Neuronal stem cell (in vitro differentiated cells): ENCODE results near the gene GDF7.

Source experiments
- DNase-seq: peaks from one replicate; pipeline ENCODE4 v3.0.0-alpha.2; 2013; ENCODE audit warnings: low spot score
- H2AFZ ChIP-seq: one replicate; pipeline ENCODE4 v1.6.1; 2013; ENCODE audit warnings: mild to moderate bottlenecking, low read length, inconsistent platforms
- H2AK5ac ChIP-seq: 2 replicates; pipeline ENCODE4 v1.6.1; 2013; ENCODE audit warnings: low read depth, mild to moderate bottlenecking, inconsistent platforms, low read length, moderate library complexity, mixed read lengths
- H2BK120ac ChIP-seq: 2 replicates; pipeline ENCODE4 v1.6.1; 2013; ENCODE audit warnings: low read depth, mild to moderate bottlenecking, inconsistent platforms, low read length, moderate library complexity, mixed read lengths
- H2BK12ac ChIP-seq: one replicate; pipeline ENCODE4 v1.6.1; 2013; ENCODE audit warnings: low read length, inconsistent platforms
- H2BK15ac ChIP-seq: 2 replicates; pipeline ENCODE4 v1.6.1; 2013; ENCODE audit warnings: mild to moderate bottlenecking, low read length, inconsistent platforms, mixed read lengths
- H2BK5ac ChIP-seq: one replicate; pipeline ENCODE4 v1.6.1; 2013; ENCODE audit warnings: inconsistent platforms, mild to moderate bottlenecking, low read length, moderate library complexity
- H3K14ac ChIP-seq: one replicate; pipeline ENCODE4 v1.6.1; 2013; ENCODE audit warnings: low read length, inconsistent platforms
- H3K18ac ChIP-seq: 2 replicates; pipeline ENCODE4 v1.6.1; 2013; ENCODE audit warnings: low read length, inconsistent platforms
- H3K23ac ChIP-seq: 2 replicates; pipeline ENCODE4 v1.6.1; 2013; ENCODE audit warnings: low read depth, mild to moderate bottlenecking, mixed read lengths, low read length, inconsistent platforms; ENCODE audit not compliant: poor library complexity
- H3K27ac ChIP-seq: replicated peaks from 3 replicates; pipeline ENCODE4 v1.5.1; 2013; ENCODE audit warnings: low read length, inconsistent platforms
- H3K27me3 ChIP-seq, 3 experiments: 2 replicates each; pipeline ENCODE4 v1.6.1; 2013; ENCODE audit warnings: low read length in 3 of 3, mild to moderate bottlenecking in 2 of 3, inconsistent platforms in 1 of 3, low read depth in 1 of 3, mixed read lengths in 1 of 3, moderate library complexity in 1 of 3; ENCODE audit not compliant: control insufficient read depth in 3 of 3, insufficient read depth in 3 of 3
- H3K36me3 ChIP-seq, 2 donors: replicated peaks in 1 of 2; 2 replicates each; pipeline ENCODE4 v1.6.1; 2013; ENCODE audit warnings: low read length in 2 of 2; ENCODE audit not compliant: control insufficient read depth in 2 of 2, insufficient read depth in 2 of 2
- H3K4ac ChIP-seq: 2 replicates; pipeline ENCODE4 v1.6.1; 2013; ENCODE audit warnings: inconsistent platforms, mild to moderate bottlenecking, low read length, moderate library complexity
- H3K4me1 ChIP-seq, 2 donors: 1 replicate in 1 of 2; 2 replicates in 1 of 2; pipeline ENCODE4 v1.6.1; 2013; ENCODE audit warnings: low read length in 2 of 2, low read depth in 1 of 2; ENCODE audit not compliant: control insufficient read depth in 2 of 2, insufficient read depth in 1 of 2
- H3K4me2 ChIP-seq: one replicate; pipeline ENCODE4 v1.6.1; 2013; ENCODE audit warnings: mild to moderate bottlenecking, low read length, inconsistent platforms; ENCODE audit not compliant: insufficient read depth, poor library complexity, severe bottlenecking
- H3K4me3 ChIP-seq, 2 donors: 2 replicates each; pipeline ENCODE4 v1.5.1; 2013; ENCODE audit warnings: low read length in 2 of 2, mild to moderate bottlenecking in 2 of 2, inconsistent platforms in 1 of 2, moderate library complexity in 1 of 2
- H3K79me1 ChIP-seq: one replicate; pipeline ENCODE4 v1.6.1; 2013; ENCODE audit warnings: low read depth, mild to moderate bottlenecking, inconsistent platforms, low read length, moderate library complexity
- H3K9ac ChIP-seq: one replicate; pipeline ENCODE4 v1.6.1; 2013; ENCODE audit warnings: mild to moderate bottlenecking, low read depth, low read length, inconsistent platforms; ENCODE audit not compliant: poor library complexity
- H3K9me3 ChIP-seq, 2 donors: replicated peaks in 1 of 2; 2 replicates each; pipeline versions ENCODE3 to v1.6.1; 2013; ENCODE audit warnings: low read length in 2 of 2, mild to moderate bottlenecking in 2 of 2, inconsistent platforms in 1 of 2, low read depth in 1 of 2, mixed read lengths in 1 of 2, moderate library complexity in 1 of 2; ENCODE audit not compliant: control insufficient read depth in 2 of 2, insufficient read depth in 1 of 2
- H4K8ac ChIP-seq: one replicate; pipeline ENCODE4 v1.6.1; 2013; ENCODE audit warnings: low read depth, mild to moderate bottlenecking, inconsistent platforms, low read length, moderate library complexity
- H4K91ac ChIP-seq: one replicate; pipeline ENCODE4 v1.6.1; 2013; ENCODE audit warnings: low read length, low read depth, mild to moderate bottlenecking, inconsistent platforms; ENCODE audit not compliant: poor library complexity
- WGBS, 2 donors: extraction: QIAGEN DNeasy Blood & Tissue Kit; methylation state at CpG; one replicate each; pipeline ENCODE4 v1.1.7; 2013; ENCODE audit warnings: missing lambda C conversion rate in 2 of 2, mixed read lengths in 1 of 2; ENCODE audit not compliant: insufficient read length in 2 of 2, insufficient replicate concordance in 1 of 2; ENCODE audit errors: extremely low coverage in 2 of 2; 5-methylcytosine and 5-hydroxymethylcytosine counted together

The GDF7 gene

GRCh38 chr2:20667151-20667530, 197 bp downstream of the GDF7 start:
- H3K4ac ChIP-seq: no peak overlapping the region
- H2BK12ac ChIP-seq: no peak overlapping the region
- no peaks in the 10 kb centered on the region for H3K36me3 ChIP-seq
- DNase-seq: no peak
- H3K23ac ChIP-seq: peak overlapping the region; percentile 62
- peak overlapping the region; percentile 81 for H3K18ac ChIP-seq
- peak overlapping the region; percentile 63 to 76 for H3K4me3 ChIP-seq
- no peak overlapping the region for H2AK5ac ChIP-seq
- peaks cover 65 to 97% (median 66%) of the 10 kb centered on the region in 3 experiments for H3K27me3 ChIP-seq
- H4K8ac ChIP-seq: no peak overlapping the region
- no peak overlapping the region for H3K14ac ChIP-seq
- no peak overlapping the region for H2BK15ac ChIP-seq
- peak overlapping the region; percentile 83 for H3K9ac ChIP-seq
- H2BK120ac ChIP-seq: no peak overlapping the region
- H3K4me1 ChIP-seq: peaks cover 11% of the 10 kb centered on the region in 2 donors
- H3K9me3 ChIP-seq: peaks cover 0 to 10% of the 10 kb centered on the region in 2 donors
- no CpG with 5 or more reads among the region's 62 CpGs for WGBS, 2 donors
- no peak overlapping the region for H4K91ac ChIP-seq
- no peaks in the 10 kb centered on the region for H3K79me1 ChIP-seq
- H2BK5ac ChIP-seq: no peak overlapping the region
- H3K4me2 ChIP-seq: peak overlapping the region; percentile 70
- no peak overlapping the region for H3K27ac ChIP-seq
- peak overlapping the region; percentile 99 for H2AFZ ChIP-seq

- Histone ChIP-seq H3K79me1 (no peaks in the 10 kb centered on the region), H3K4me2 (peak overlapping the region; percentile 70), H3K14ac (no peak overlapping the region), H3K27ac (no peak overlapping the region), H2BK12ac (no peak overlapping the region), H3K36me3 (no peaks in the 10 kb centered on the region), H3K23ac (peak overlapping the region; percentile 62), H3K4ac (no peak overlapping the region), H3K9ac (peak overlapping the region; percentile 83), H3K4me1 (peaks cover 11 to 15% of the 10 kb centered on the region in 2 donors), H3K18ac (peak overlapping the region; percentile 81), H3K27me3 (peaks cover 59 to 97% (median 65%) of the 10 kb centered on the region in 3 experiments), H2AFZ (peak overlapping the region; percentile 93), H2BK120ac (no peak overlapping the region), H4K91ac (no peak overlapping the region), H4K8ac (no peak overlapping the region), H2AK5ac (peak overlapping the region; percentile 22), H3K9me3 (peaks cover 0 to 10% of the 10 kb centered on the region in 2 donors), H3K4me3 (peak overlapping the region; percentile 63 to 76), H2BK15ac (peak overlapping the region; percentile 39), H2BK5ac (no peak overlapping the region)
- no CpG with 5 or more reads among the region's 39 CpGs for WGBS, 2 donors
- DNase-seq: no peak
Measured at GRCh38 chr2:20667531-20668401, 822 bp downstream of the GDF7 start.

GRCh38 chr2:20668451-20668850, 1.5 kb downstream of the GDF7 start:
- no peak overlapping the region for H3K4ac ChIP-seq
- peaks cover 0 to 10% of the 10 kb centered on the region in 2 donors for H3K9me3 ChIP-seq
- DNase-seq: no peak
- H2BK15ac ChIP-seq: no peak overlapping the region
- no peak overlapping the region for H3K18ac ChIP-seq
- no peak overlapping the region for H3K4me2 ChIP-seq
- no peak overlapping the region for H3K27ac ChIP-seq
- no peak overlapping the region for H3K9ac ChIP-seq
- no peak overlapping the region for H3K14ac ChIP-seq
- no peaks in the 10 kb centered on the region for H3K79me1 ChIP-seq
- H4K8ac ChIP-seq: no peak overlapping the region
- H2BK5ac ChIP-seq: no peak overlapping the region
- H4K91ac ChIP-seq: no peak overlapping the region
- H3K23ac ChIP-seq: no peak overlapping the region
- no peak overlapping the region for H2AFZ ChIP-seq
- H3K36me3 ChIP-seq: no peaks in the 10 kb centered on the region
- peaks cover 53 to 92% (median 65%) of the 10 kb centered on the region in 3 experiments for H3K27me3 ChIP-seq
- no CpG with 5 or more reads among the region's 6 CpGs for WGBS, 2 donors
- H2BK12ac ChIP-seq: no peak overlapping the region
- peaks cover 11 to 16% of the 10 kb centered on the region in 2 donors for H3K4me1 ChIP-seq
- H3K4me3 ChIP-seq: peak overlapping the region in 1 of 2 donors; percentile 63
- no peak overlapping the region for H2BK120ac ChIP-seq
- H2AK5ac ChIP-seq: no peak overlapping the region

- Histone ChIP-seq H3K4me3 (no peak overlapping the region), H3K4me2 (no peak overlapping the region), H3K4me1 (peaks cover 13 to 21% of the 10 kb centered on the region in 2 donors), H3K18ac (no peak overlapping the region), H2BK120ac (no peak overlapping the region), H2BK12ac (no peak overlapping the region), H3K23ac (peak overlapping the region; percentile 27), H4K91ac (no peak overlapping the region), H3K9me3 (peaks cover 0 to 10% of the 10 kb centered on the region in 2 donors), H3K9ac (no peak overlapping the region), H3K36me3 (no peaks in the 10 kb centered on the region), H3K27me3 (peaks cover 47 to 91% (median 65%) of the 10 kb centered on the region in 3 experiments), H3K79me1 (no peaks in the 10 kb centered on the region), H2AK5ac (no peak overlapping the region), H2BK15ac (no peak overlapping the region), H3K4ac (no peak overlapping the region), H2AFZ (no peak overlapping the region), H3K27ac (no peak overlapping the region), H4K8ac (no peak overlapping the region), H2BK5ac (no peak overlapping the region), H3K14ac (no peak overlapping the region)
- WGBS, 2 donors: no CpG with 5 or more reads among the region's 8 CpGs
- DNase-seq: no peak
Measured at GRCh38 chr2:20668871-20669475, 2.0 kb downstream of the GDF7 start.
